Astrocyte of the hippocampus (primary cell): ENCODE measurements around the gene UPF1.
A peak's percentile ranks its signal among the peaks of the same experiment; 100 is the strongest.
"Not testable (repeated sequence)": the region's sequence is repeated elsewhere in the genome, so short reads cannot be mapped to it uniquely, and the experiment has no call there.

Experiments used
- DNase-seq: peaks from one replicate; pipeline ENCODE4 v3.0.0; 2011; ENCODE audit warnings: low read depth, low spot score

UPF1 gene

DNA sequence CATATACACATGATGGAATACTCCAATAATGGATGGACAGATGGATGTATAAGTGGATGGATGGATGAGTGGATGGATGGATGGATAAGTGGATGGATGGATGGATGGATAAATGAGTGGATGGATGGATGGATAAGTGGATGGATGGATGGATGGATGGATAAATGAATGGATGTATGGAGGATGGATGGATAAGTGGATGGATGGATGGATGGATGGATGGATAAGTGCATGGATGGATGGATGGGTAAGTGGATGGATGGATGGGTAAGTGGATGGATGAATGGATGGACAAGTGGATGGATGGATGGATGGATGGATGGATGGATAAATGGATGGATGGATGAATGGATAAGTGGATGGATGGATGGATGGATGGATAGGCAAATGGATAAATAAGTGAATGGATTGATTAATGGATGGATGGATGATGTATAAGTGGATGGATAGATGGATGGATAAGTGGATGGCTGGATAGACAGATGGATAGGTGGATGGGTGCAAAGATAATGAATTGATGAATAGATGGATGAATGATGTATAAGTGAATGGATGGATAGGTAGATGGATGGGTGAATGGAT lies 32.3 kb upstream of the UPF1 start:
- DNase-seq, result no peak

DNA sequence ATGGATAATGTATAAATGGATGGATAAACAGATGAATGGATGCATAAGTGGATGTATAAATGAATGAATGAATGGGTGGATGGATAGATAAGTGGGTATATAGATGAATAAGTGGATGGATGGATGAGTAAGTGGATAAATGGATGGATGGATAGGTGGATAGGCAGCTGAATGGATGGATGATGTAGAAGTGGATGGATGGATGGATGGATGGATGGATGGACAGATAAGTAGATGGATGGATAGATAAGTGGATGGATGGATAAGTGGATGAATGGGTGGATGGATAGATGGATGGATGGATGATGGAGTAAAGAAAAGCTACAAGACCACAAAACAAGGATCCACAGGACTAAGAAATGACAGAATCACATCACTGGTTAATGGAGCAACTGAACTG lies 31.7 kb upstream of the UPF1 start:
- DNase-seq, result no peak

DNA sequence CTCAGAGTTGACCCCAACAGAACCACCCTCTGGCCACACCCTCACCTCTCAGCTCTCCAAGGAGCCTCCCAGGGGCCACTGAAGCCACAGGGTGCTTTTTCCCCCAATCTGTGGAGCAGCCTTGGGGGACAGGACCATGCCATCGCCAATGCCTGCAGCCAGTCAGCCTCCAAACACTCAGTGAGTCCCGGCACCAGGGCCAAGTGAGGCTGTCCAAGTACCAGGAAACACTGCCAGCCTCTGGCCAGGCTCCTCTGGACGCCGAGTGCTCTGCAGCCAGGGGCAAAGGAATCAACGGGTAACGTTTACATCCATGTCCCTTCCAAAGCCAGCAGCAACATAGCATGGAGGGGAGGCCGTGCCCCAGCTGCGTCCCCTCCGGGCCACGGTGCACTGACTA lies 31.1 kb upstream of the UPF1 start:
- DNase-seq, result no peak

GRCh38 chr19:18802354-18802753 lies 29.4 kb upstream of the UPF1 start:
- no peak for DNase-seq

- no peak for DNase-seq
Observed at GRCh38 chr19:18803550-18804138, 28.1 kb upstream of the UPF1 start.

GRCh38 chr19:18804139-18804601 lies 27.6 kb upstream of the UPF1 start:
- no peak for DNase-seq

DNA sequence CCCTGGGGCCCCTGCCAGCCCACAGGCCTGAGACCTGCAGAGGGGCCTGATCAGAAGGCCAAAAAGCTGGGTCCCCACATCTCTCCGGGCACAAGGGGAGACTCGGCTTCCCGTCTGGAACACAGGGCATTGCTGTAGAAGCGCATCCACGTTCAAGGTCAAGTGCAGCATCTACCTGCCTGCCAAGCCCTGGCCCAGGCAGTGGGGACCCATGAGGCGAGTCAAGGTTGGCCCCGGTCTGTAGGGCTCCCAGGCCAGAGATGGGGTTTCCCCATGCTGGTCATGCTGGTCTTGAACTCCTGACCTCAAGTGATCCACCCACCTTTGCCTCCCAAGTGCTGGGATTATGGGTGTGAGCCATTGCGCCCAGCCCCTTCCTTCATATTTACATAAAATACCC lies 27.1 kb upstream of the UPF1 start:
- DNase-seq, result no peak

DNA sequence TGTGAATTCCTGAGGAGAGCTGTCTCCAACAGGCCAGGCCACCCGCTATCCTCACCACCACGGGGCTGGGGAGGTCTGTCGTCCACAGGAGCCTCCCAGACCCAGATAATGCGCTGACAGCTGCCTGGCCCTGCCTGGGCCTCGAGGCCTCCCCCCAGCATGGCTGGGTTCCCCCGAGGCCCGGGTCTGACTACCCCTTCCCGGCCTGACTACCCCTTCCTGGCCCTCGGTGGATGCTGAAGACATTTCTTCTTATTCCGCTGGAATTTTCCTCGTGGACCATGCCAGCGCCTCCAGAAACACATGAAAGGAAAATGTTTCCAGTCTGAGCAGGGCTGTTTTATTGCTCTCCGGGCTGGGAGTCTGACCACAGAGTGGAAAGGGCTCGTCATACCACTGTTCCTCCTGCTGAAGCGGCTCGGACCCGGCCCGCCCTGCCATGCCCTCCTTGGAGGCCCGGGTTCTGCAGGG lies 23.9 kb upstream of the UPF1 start:
- DNase-seq, result no peak

GRCh38 chr19:18809149-18809868 lies 22.4 kb upstream of the UPF1 start:
- no peak for DNase-seq

GRCh38 chr19:18811638-18812037 lies 20.1 kb upstream of the UPF1 start:
- DNase-seq, result not testable (repeated sequence)

GRCh38 chr19:18814063-18814462 lies 17.7 kb upstream of the UPF1 start:
- no peak for DNase-seq

DNA sequence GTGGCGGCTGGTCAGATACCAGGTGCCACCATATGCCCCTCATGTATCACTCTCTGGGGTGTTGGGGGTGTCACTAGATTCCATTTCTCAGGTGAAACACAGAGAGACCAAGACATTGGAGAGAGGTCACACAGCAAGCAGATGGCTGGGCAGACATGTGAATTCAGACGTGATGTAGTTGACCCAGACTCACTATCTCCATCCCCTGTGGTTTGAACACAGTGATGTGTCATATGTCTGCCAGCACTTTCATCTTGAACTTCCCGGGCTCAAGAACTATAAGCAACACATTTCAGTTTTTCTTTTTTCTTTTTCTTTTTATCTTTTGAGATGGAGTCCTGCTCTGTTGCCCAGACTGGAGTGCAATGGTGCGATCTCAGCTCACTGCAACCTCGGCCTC lies 16.1 kb upstream of the UPF1 start:
- DNase-seq, result no peak

DNA sequence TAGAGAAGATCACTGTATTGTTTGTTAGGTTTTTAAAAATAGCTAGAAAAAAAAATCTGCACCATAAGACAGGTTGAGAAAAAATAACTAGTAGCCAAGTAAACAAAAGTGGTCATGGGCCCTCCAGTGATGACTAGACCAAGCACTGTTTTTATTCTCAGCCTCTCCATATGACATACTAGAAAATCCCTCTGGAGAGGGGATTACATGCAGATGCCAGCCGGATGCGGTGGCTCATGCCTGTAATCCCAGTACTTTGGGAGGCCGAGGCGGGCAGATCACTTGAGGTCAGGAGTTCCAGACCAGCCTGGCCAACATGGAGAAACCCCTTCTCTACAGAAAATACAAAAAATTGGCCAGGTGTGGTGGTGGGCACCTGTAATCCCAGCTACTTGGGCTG lies 15.1 kb upstream of the UPF1 start:
- not testable (repeated sequence) for DNase-seq

GRCh38 chr19:18817574-18817973 lies 14.2 kb upstream of the UPF1 start:
- DNase-seq, result no peak

DNA sequence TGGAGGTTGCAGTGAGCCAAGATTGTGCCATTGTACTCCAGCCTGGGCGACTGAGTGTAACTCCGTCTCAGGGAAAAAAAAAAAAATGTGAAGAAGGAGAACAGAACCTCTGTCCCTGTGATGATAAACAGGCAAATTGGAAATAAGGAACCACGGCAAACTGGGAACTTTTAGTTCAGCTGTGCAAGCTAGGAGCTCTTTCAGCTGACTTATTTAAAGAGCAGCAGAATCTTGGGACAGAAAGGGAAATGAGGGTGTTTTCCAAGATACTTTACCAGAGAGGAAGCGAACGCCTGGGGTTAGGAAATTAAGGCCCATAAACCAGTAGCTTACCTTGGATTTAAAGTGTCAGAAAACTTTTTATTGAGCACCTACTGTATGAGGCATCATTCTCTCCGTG lies 3.0 kb upstream of the UPF1 start:
- no peak for DNase-seq

GRCh38 chr19:18830488-18830887 lies 1.3 kb upstream of the UPF1 start:
- DNase-seq, result no peak

- DNase-seq, result peak; percentile 55
Observed at GRCh38 chr19:18832306-18833140, 764 bp downstream of the UPF1 start.

GRCh38 chr19:18833141-18833476 lies 1.4 kb downstream of the UPF1 start:
- peak; percentile 35 for DNase-seq

DNA sequence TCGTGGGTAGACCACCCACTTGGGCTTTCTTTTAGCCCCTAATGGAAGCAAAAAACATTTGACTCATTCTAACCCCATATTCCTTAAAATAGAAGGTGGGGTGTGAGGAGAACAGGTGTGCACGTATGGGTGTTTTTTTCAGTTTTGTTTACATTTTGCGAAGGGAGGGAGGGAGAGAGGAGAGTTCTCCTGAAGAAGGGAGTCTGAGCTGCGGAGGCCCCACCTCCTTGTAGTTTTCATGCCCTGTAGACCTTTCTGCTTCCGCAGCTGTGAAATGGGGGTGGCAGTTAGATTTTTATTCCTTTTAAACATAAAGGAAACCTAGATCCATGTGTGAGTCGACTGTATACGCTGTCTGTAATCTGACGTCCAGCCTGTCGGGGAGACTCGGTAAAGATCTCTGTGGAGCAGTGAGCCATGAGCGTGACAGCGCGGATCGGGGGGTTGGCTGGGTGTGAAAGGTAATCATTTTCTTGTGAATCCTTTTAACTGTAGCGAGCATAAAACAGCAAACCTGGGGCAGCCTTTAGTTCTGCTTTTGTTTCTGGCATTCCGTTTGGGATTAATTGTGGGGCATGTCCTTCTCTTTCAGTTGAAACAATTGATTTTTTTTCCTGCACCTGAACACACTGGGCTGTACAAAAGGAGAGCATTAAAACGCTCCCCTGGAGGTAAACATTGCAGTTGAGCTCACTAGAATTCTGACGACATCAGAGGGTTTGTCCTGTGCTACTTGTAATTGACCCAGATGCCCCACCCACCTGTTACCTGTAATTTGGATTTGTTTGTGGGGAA lies 2.3 kb downstream of the UPF1 start:
- no peak for DNase-seq

DNA sequence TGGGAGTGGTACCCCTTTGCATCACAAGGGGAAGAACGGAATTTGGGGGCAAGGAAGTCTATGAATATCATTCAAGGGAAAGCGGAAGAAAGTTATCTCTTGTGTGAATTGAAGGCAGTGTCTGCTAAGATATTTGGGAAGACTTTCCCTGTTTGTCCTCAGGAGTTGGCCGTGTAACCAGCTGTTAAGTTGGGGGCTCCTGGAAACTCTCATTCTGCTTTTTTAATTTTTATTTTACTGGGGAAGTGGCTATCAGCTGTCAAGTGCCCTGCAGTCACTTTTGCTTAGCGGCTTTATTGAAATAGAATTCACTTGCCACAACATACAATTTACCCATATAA lies 2.9 kb downstream of the UPF1 start:
- no peak for DNase-seq

- DNase-seq, result no peak
Observed at GRCh38 chr19:18839465-18840287, 7.9 kb downstream of the UPF1 start.
